Hematopoietic multipotent progenitor cell treated with erythropoietin and hydrocortisone succinate and interleukin-3 and kit ligand, for 15 days (in vitro differentiated cells): Measurements from ENCODE around the gene CD109.
A peak's percentile ranks its signal among the peaks of the same experiment; 100 is the strongest.
"Not testable (repeated sequence)": the region's sequence is repeated elsewhere in the genome, so short reads cannot be mapped to it uniquely, and the experiment has no call there.

Experiments used
- DNase-seq: peaks from one replicate; pipeline ENCODE4 v3.0.0-alpha.2; 2015; ENCODE audit warnings: low spot score

The CD109 gene

GRCh38 chr6:73695619-73696421, at the start of gene CD109:
TSS of gene CD109 (plus strand) at chr6:73696203. CDS start at chr6:73696216, 13 bp downstream.
- no peak for DNase-seq

GRCh38 chr6:73648166-73648565, 47.8 kb upstream of the CD109 start:
- no peak for DNase-seq

- DNase-seq: no peak
Measured at GRCh38 chr6:73649783-73650182, 46.2 kb upstream of the CD109 start.

- DNase-seq: peak; percentile 63
Measured at GRCh38 chr6:73652637-73653570, 43.1 kb upstream of the CD109 start.

GRCh38 chr6:73653571-73654424, 42.2 kb upstream of the CD109 start, which contains the start of gene SLC17A5:
TSS of gene SLC17A5 (minus strand) at chr6:73653992. CDS start at chr6:73653886, 106 bp downstream.
- DNase-seq: peak; percentile 90

- no peak for DNase-seq
Measured at GRCh38 chr6:73655341-73655917, 40.6 kb upstream of the CD109 start.

- no peak for DNase-seq
Measured at GRCh38 chr6:73656531-73657145, 39.4 kb upstream of the CD109 start.

GRCh38 chr6:73657201-73657600, 38.8 kb upstream of the CD109 start:
- no peak for DNase-seq

GRCh38 chr6:73664701-73665100, 31.3 kb upstream of the CD109 start:
- no peak for DNase-seq

- DNase-seq: no peak
Measured at GRCh38 chr6:73665686-73666319, 30.2 kb upstream of the CD109 start.

GRCh38 chr6:73666393-73666792, 29.6 kb upstream of the CD109 start:
- DNase-seq: no peak

- no peak for DNase-seq
Measured at GRCh38 chr6:73667798-73668197, 28.2 kb upstream of the CD109 start.

GRCh38 chr6:73669005-73669404, 27.0 kb upstream of the CD109 start:
- DNase-seq: no peak

GRCh38 chr6:73671911-73672685, 23.9 kb upstream of the CD109 start:
- no peak for DNase-seq

GRCh38 chr6:73675466-73676098, 20.4 kb upstream of the CD109 start:
- DNase-seq: peak; percentile 76

GRCh38 chr6:73679009-73679408, 17.0 kb upstream of the CD109 start:
- no peak for DNase-seq

- not testable (repeated sequence) for DNase-seq
Measured at GRCh38 chr6:73679846-73680245, 16.2 kb upstream of the CD109 start.

GRCh38 chr6:73680289-73680918, 15.6 kb upstream of the CD109 start:
- no peak for DNase-seq

- DNase-seq: not testable (repeated sequence)
Measured at GRCh38 chr6:73683574-73683973, 12.4 kb upstream of the CD109 start.
